SU-DHL-6 (cell line): ENCODE data around the gene SLC44A4.

Experiments used
- CTCF ChIP-seq: fragments of 200-600 bp; sonication (generic); IDR thresholded peaks from one replicate; pipeline ENCODE4 v1.5.1; 2017; ENCODE audit warnings: antibody characterized with exemption, mild to moderate bottlenecking, low read length, moderate library complexity; ENCODE audit not compliant: insufficient read depth, poor library complexity, severe bottlenecking
- EZH2phosphoT487 ChIP-seq: fragments of 200-600 bp; sonication (generic), shearing (Covaris generic); conservative IDR thresholded peaks from 2 replicates; pipeline ENCODE4 v1.6.1; 2018; ENCODE audit warnings: mild to moderate bottlenecking, antibody characterized with exemption, low read length, moderate library complexity, mixed read lengths

GRCh38 chr6:31915351-31915750, 36.6 kb upstream of the SLC44A4 start:
- no peak for TF ChIP-seq CTCF
- no peak for TF ChIP-seq EZH2phosphoT487
